Heart right ventricle (tissue), 16 donors: ENCODE data around the gene CCNG2. TPM values are rescaled to one million over a fixed set of nuclear protein-coding genes. Genes with fewer than 3 reads are reported as not detected.

Source experiments
- ATAC-seq, 8 donors: fragments of 200-7000 bp; cut with Tn5 transposase; one replicate each; pipeline ENCODE4 v1.9.1; 2020; ENCODE audit warnings: mild to moderate bottlenecking in 8 of 8, moderate library complexity in 8 of 8, moderate number of reproducible peaks in 1 of 8
- DNase-seq, 2 donors: peaks; one replicate each; pipeline ENCODE4 v3.0.0-alpha.2; 2020
- H3K27ac ChIP-seq, 10 donors: fragments of 200-600 bp; sonication (generic) in 2 of 10; one replicate each; pipeline versions ENCODE4 v1.5.0 to v1.8.0; 2020 to 2022; ENCODE audit warnings: mild to moderate bottlenecking in 3 of 10
- H3K27me3 ChIP-seq, 7 donors: fragments of 200-600 bp; one replicate each; pipeline ENCODE4 v1.8.0; 2021 to 2022; ENCODE audit warnings: mild to moderate bottlenecking in 2 of 7
- H3K36me3 ChIP-seq, 9 donors: fragments of 200-600 bp; sonication (generic) in 1 of 9; one replicate each; pipeline versions ENCODE4 v1.5.0 to v1.8.0; 2020 to 2022; ENCODE audit warnings: mild to moderate bottlenecking in 2 of 9
- H3K4me1 ChIP-seq, 9 donors: fragments of 200-600 bp; sonication (generic) in 1 of 9; one replicate each; pipeline versions ENCODE4 v1.5.0 to v1.8.0; 2020 to 2022; ENCODE audit warnings: mild to moderate bottlenecking in 4 of 9
- H3K4me3 ChIP-seq, 10 donors: fragments of 200-600 bp; sonication (generic) in 2 of 10; one replicate each; pipeline versions ENCODE4 v1.5.0 to v1.8.0; 2020 to 2022; ENCODE audit warnings: mild to moderate bottlenecking in 7 of 10, moderate library complexity in 2 of 10
- H3K9me3 ChIP-seq, 11 donors: fragments of 200-600 bp in 10 of 11; sonication (generic) in 2 of 11; one replicate each; pipeline versions ENCODE4 v1.5.0 to v1.8.0; 2013 to 2022; ENCODE audit warnings: mild to moderate bottlenecking in 2 of 11, control low read depth in 1 of 11, moderate library complexity in 1 of 11
- WGBS, 2 donors: extraction: QIAGEN DNeasy Blood & Tissue Kit; methylation state at CpG; one replicate each; pipeline ENCODE4 v1.1.7; 2013; ENCODE audit warnings: inconsistent platforms in 1 of 2; 5-methylcytosine and 5-hydroxymethylcytosine counted together
- intact Hi-C, 10 donors: fragments of 100-400 bp; cut with DNase I; formaldehyde crosslinking; loops; one replicate each; pipeline versions ENCODE4 v1.11.1 to v1.14.2; 2022
- polyA plus RNA-seq, 2 donors: library from polyadenylated mRNA; stranded (reverse); fragments of 200-250 nt; gene quantifications; one replicate each; pipeline ENCODE4 v1.2.3, GENCODE V29; 2013
- total RNA-seq, 10 donors: library from RNA; stranded (reverse); fragmentation: NEBNext Ultra II Directional in 3 of 10; extraction: Animal tissue kit (Norgen Biotek cat#: 25700) in 3 of 10; gene quantifications; one replicate each; pipeline versions ENCODE4 v1.2.1 to v1.2.4, GENCODE V29; 2021 to 2023
- TF ChIP-seq, protein P1 (sequence below), 9 donors: fragments of 200-600 bp; sonication (generic) in 2 of 9; IDR thresholded peaks; one replicate each; pipeline versions ENCODE4 v1.5.0 to v1.8.0; 2021 to 2022; ENCODE audit warnings: antibody characterized with exemption in 9 of 9, mild to moderate bottlenecking in 5 of 9, moderate library complexity in 1 of 9
- donor health status: Arrhythmogenic right ventricular cardiomyopathy.
- donor health status: ischemic (EF 13 %, LVEDD 7.1; RV severe dilation, severe dysfunction).
- donor health status: healthy with polysubstance abuse.
- donor health status: DM: no; HTN: yes; CAD: no.
- donor health status: DM: no; HTN: no; CAD: no.
- donor health status: ischemic (EF 25% LVEDD 6.9; RV normal size, moderate dysfunction).
- donor health status: ischemic (EF 25% LVEDD 5.7; RV mildly dilated, moderate dysfunction).
- donor health status: healthy.
- donor health status: DM: yes; HTN: yes; CAD: no.
- donor health status: Ischemic cardiomyopathy.
- donor health status: ischemic (EF 35%, LVEDD 5.7; RV mildly dilated, moderate dysfunction).
- donor health status: nonischemic (EF 11% LVEDD 7.7; RV severe dilation, severe dysfunction).
- donor health status: DM: yes; HTN: yes; CAD: no.
- donor health status: PGD.
- donor health status: ischemic (EF 29% LVEDD 5.4; RV normal size, mild dysfunction).
- donor health status: nonischemic (EF 23%, LVEDD 6.1; RV moderate dilation, normal function).

Gene CCNG2
- total and polyA plus RNA-seq, 12 donors: 2.3 to 16.6 (median 9.5) TPM

DNA sequence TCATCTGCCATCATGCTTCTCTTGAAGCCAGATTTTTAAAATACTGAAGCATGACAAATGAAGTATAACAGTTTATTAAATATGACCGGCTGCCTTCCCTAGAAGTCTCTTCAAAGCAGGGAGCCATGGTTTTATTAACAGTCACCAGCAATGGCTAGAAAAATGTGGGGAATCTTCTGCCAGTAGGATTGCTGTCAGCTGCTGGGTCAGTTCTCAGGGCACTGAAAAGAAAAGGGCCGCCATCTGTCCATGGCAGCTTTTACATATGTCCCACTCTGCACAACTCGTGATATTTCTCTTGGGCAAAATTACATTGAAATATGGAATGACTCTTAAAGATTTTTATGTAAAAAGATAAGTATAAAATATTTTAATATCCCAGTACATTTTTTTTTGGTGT is 2.8 kb downstream of the CCNG2 start:
- Histone ChIP-seq H3K4me1 (peaks cover 0 to 37% (median 13%) of the 10 kb centered on the region in 9 donors), H3K9me3 (no peaks in the 10 kb centered on the region), H3K4me3 (no peak overlapping the region), H3K36me3 (peaks cover 0 to 62% (median 22%) of the 10 kb centered on the region in 9 donors), H3K27ac (no peak overlapping the region), H3K27me3 (no peaks in the 10 kb centered on the region)
- intact Hi-C loops: loop anchor here in 6 of 10 donors (5.0 to 10.0 kb wide), 4 partner anchors 63 to 105 kb away; partner anchors contain the start of gene CCNI (in 2 of the 6)
- DNase-seq: no peak
- 74 to 75% methylated on average over 3 of the region's 3 CpGs for WGBS, 2 donors
- ATAC-seq: no peak
- TF ChIP-seq, protein P1, sequence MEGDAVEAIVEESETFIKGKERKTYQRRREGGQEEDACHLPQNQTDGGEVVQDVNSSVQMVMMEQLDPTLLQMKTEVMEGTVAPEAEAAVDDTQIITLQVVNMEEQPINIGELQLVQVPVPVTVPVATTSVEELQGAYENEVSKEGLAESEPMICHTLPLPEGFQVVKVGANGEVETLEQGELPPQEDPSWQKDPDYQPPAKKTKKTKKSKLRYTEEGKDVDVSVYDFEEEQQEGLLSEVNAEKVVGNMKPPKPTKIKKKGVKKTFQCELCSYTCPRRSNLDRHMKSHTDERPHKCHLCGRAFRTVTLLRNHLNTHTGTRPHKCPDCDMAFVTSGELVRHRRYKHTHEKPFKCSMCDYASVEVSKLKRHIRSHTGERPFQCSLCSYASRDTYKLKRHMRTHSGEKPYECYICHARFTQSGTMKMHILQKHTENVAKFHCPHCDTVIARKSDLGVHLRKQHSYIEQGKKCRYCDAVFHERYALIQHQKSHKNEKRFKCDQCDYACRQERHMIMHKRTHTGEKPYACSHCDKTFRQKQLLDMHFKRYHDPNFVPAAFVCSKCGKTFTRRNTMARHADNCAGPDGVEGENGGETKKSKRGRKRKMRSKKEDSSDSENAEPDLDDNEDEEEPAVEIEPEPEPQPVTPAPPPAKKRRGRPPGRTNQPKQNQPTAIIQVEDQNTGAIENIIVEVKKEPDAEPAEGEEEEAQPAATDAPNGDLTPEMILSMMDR (IDR thresholded peaks at IDR 0.05): no peak

DNA sequence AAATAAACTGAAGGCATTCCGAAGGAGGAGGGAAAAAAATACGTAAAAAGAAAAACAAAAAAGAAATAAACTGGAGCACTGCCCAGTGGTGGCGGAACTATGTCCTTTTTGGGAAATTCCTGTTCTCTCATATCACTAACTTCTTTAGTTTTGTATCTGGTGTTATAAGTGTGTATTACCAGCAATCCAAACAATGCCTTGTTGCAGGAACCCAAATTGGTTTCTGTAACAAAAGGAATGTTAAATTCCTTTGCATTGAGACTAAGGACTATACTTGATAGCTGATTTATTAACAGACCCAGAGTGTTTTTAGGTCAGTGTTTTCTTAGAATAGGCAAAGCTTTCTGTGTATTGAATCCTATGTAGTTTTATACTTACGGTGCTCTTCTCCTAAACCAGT is 6.6 kb downstream of the CCNG2 start:
- DNase-seq: no peak
- Histone ChIP-seq H3K36me3 (peaks cover 0 to 100% (median 31%) of the 10 kb centered on the region in 9 donors), H3K4me3 (no peak overlapping the region), H3K9me3 (no peaks in the 10 kb centered on the region), H3K27ac (no peak overlapping the region), H3K27me3 (no peaks in the 10 kb centered on the region), H3K4me1 (peaks cover 0 to 23% (median 5%) of the 10 kb centered on the region in 9 donors)
- TF ChIP-seq, protein P1 (IDR thresholded peaks at IDR 0.05): no peak
- intact Hi-C loops: loop anchor here in 1 of 10 donors (10.0 kb wide), 1 partner anchor 109 kb away; no protein-coding TSS in a partner anchor
- no peak for ATAC-seq
- 66 to 77% methylated on average over 4 of the region's 4 CpGs for WGBS, 2 donors

DNA sequence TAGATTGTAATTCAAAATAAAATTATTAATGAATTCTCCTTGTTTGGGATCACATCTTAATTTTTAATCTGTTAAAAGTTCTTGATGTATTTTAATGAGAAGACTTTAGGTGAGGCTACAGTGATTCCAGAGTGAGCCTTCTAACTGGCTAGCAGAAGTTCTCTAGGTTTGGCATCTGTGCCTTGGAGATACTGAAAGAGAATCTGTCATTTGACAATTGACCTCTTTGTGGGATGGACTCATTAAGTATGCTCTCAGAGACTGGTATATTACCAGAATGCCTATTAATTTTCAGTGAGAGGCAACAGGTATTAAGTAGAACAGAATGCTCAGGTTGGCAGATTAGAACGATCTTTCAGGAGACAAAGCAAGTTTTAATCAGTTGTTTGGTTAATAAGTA is 10.2 kb downstream of the CCNG2 start:
- Histone ChIP-seq H3K27ac (no peak overlapping the region), H3K4me1 (peaks cover 0 to 12% (median 0%) of the 10 kb centered on the region in 9 donors), H3K4me3 (no peak overlapping the region), H3K27me3 (no peaks in the 10 kb centered on the region), H3K36me3 (peaks cover 0 to 89% (median 23%) of the 10 kb centered on the region in 9 donors), H3K9me3 (no peaks in the 10 kb centered on the region)
- intact Hi-C loops: loop anchor here in 1 of 10 donors (10.0 kb wide), 1 partner anchor 112 kb away; no protein-coding TSS in a partner anchor
- DNase-seq: no peak
- ATAC-seq: no peak
- TF ChIP-seq, protein P1 (IDR thresholded peaks at IDR 0.05): no peak
- WGBS, 2 donors: 90 to 94% methylated on average over 1 of the region's 1 CpG

- DNase-seq (no peak), ATAC-seq (no peak)
- H3K36me3 ChIP-seq: peaks cover 0 to 82% (median 21%) of the 10 kb centered on the region in 9 donors
- peaks cover 0 to 13% (median 0%) of the 10 kb centered on the region in 9 donors for H3K4me1 ChIP-seq
- no peaks in the 10 kb centered on the region for H3K9me3 ChIP-seq
- TF ChIP-seq, protein P1 (IDR thresholded peaks at IDR 0.05): no peak
- intact Hi-C loops: loop anchor here in 1 of 10 donors (10.0 kb wide), 1 partner anchor 113 kb away; no protein-coding TSS in a partner anchor
- no peak overlapping the region for H3K4me3 ChIP-seq
- H3K27ac ChIP-seq: no peak overlapping the region
- WGBS, 2 donors: 88 to 90% methylated on average over 3 of the region's 3 CpGs
- H3K27me3 ChIP-seq: no peaks in the 10 kb centered on the region
Observed at GRCh38 chr4:77167866-77168265, 10.9 kb downstream of the CCNG2 start.
